IPS-20b (cell line): ENCODE measurements around the gene SLC7A9.

Experiments used
- H3K27ac ChIP-seq: one replicate; pipeline ENCODE4 v1.5.1; 2013; ENCODE audit warnings: low read length
- H3K27me3 ChIP-seq: 2 replicates; pipeline ENCODE4 v1.6.1; 2013; ENCODE audit warnings: mild to moderate bottlenecking, low read length, inconsistent platforms; ENCODE audit not compliant: insufficient read depth
- H3K36me3 ChIP-seq: 2 replicates; pipeline ENCODE4 v1.6.1; 2013; ENCODE audit warnings: low read depth, mild to moderate bottlenecking, inconsistent platforms, low read length, moderate library complexity; ENCODE audit not compliant: insufficient read depth
- H3K4me1 ChIP-seq: 2 replicates; pipeline ENCODE4 v1.6.1; 2013; ENCODE audit warnings: mild to moderate bottlenecking, control low read depth, inconsistent platforms, low read length, moderate library complexity; ENCODE audit not compliant: insufficient read depth
- H3K4me3 ChIP-seq: 2 replicates; pipeline ENCODE4 v1.5.1; 2013; ENCODE audit warnings: mild to moderate bottlenecking, low read length, inconsistent platforms
- H3K9ac ChIP-seq: 2 replicates; pipeline ENCODE4 v1.6.1; 2013; ENCODE audit warnings: low read depth, mild to moderate bottlenecking, inconsistent platforms, low read length, moderate library complexity
- H3K9me3 ChIP-seq: 2 replicates; pipeline ENCODE4 v1.6.1; 2013; ENCODE audit warnings: mild to moderate bottlenecking, low read depth, low read length, inconsistent platforms; ENCODE audit not compliant: insufficient read depth

SLC7A9 gene

GRCh38 chr19:32822916-32823746 lies 46.4 kb downstream of the SLC7A9 start:
- H3K4me3 ChIP-seq = no peak overlapping the region
- no peak overlapping the region for H3K27ac ChIP-seq
- no peaks in the 10 kb centered on the region for H3K9me3 ChIP-seq
- no peaks in the 10 kb centered on the region for H3K36me3 ChIP-seq
- no peak overlapping the region for H3K9ac ChIP-seq
- no peaks in the 10 kb centered on the region for H3K27me3 ChIP-seq
- peaks cover 9% of the 10 kb centered on the region; the same call in 1 of the 2 replicates for H3K4me1 ChIP-seq

- H3K27ac ChIP-seq = no peak overlapping the region
- H3K4me1 ChIP-seq = peaks cover 14% of the 10 kb centered on the region
- H3K9ac ChIP-seq = no peak overlapping the region
- H3K4me3 ChIP-seq = no peak overlapping the region
- H3K9me3 ChIP-seq = no peaks in the 10 kb centered on the region
- H3K27me3 ChIP-seq = no peaks in the 10 kb centered on the region
- no peaks in the 10 kb centered on the region for H3K36me3 ChIP-seq
Observed at GRCh38 chr19:32819419-32820400, 49.9 kb downstream of the SLC7A9 start.

GRCh38 chr19:32818536-32818935 lies 51.0 kb downstream of the SLC7A9 start:
- Histone ChIP-seq H3K36me3 (no peaks in the 10 kb centered on the region), H3K9me3 (no peaks in the 10 kb centered on the region), H3K27ac (no peak overlapping the region), H3K4me1 (peaks cover 14% of the 10 kb centered on the region), H3K9ac (no peak overlapping the region), H3K4me3 (no peak overlapping the region), H3K27me3 (no peaks in the 10 kb centered on the region)

GRCh38 chr19:32817569-32818476 lies 51.7 kb downstream of the SLC7A9 start:
- Histone ChIP-seq H3K4me3 (no peak overlapping the region), H3K9me3 (no peaks in the 10 kb centered on the region), H3K9ac (no peak overlapping the region), H3K27ac (no peak overlapping the region), H3K4me1 (peaks cover 14% of the 10 kb centered on the region), H3K27me3 (no peaks in the 10 kb centered on the region), H3K36me3 (no peaks in the 10 kb centered on the region)

- H3K4me1 ChIP-seq = peaks cover 14% of the 10 kb centered on the region
- no peak overlapping the region; the same call in 1 of the 2 replicates for H3K9ac ChIP-seq
- no peak overlapping the region for H3K27ac ChIP-seq
- H3K36me3 ChIP-seq = no peaks in the 10 kb centered on the region
- no peaks in the 10 kb centered on the region for H3K9me3 ChIP-seq
- H3K27me3 ChIP-seq = no peaks in the 10 kb centered on the region
- H3K4me3 ChIP-seq = no peak overlapping the region; the same call in 1 of the 2 replicates
Observed at GRCh38 chr19:32816555-32817099, 52.9 kb downstream of the SLC7A9 start.

- H3K9ac ChIP-seq = no peak overlapping the region
- H3K4me3 ChIP-seq = no peak overlapping the region
- no peaks in the 10 kb centered on the region for H3K36me3 ChIP-seq
- no peaks in the 10 kb centered on the region for H3K9me3 ChIP-seq
- H3K4me1 ChIP-seq = peaks cover 14% of the 10 kb centered on the region
- H3K27ac ChIP-seq = no peak overlapping the region
- no peaks in the 10 kb centered on the region for H3K27me3 ChIP-seq
Observed at GRCh38 chr19:32814624-32815023, 54.9 kb downstream of the SLC7A9 start.

- H3K9me3 ChIP-seq = no peaks in the 10 kb centered on the region
- no peaks in the 10 kb centered on the region for H3K36me3 ChIP-seq
- H3K27me3 ChIP-seq = no peaks in the 10 kb centered on the region
- no peak overlapping the region for H3K4me3 ChIP-seq
- H3K9ac ChIP-seq = no peak overlapping the region
- H3K27ac ChIP-seq = no peak overlapping the region
- peaks cover 14% of the 10 kb centered on the region for H3K4me1 ChIP-seq
Observed at GRCh38 chr19:32813862-32814425, 55.6 kb downstream of the SLC7A9 start.

- Histone ChIP-seq H3K36me3 (no peaks in the 10 kb centered on the region), H3K4me3 (no peak overlapping the region), H3K9ac (no peak overlapping the region), H3K4me1 (peaks cover 14% of the 10 kb centered on the region), H3K9me3 (no peaks in the 10 kb centered on the region), H3K27me3 (no peaks in the 10 kb centered on the region), H3K27ac (no peak overlapping the region)
Observed at GRCh38 chr19:32812571-32812970, 57.0 kb downstream of the SLC7A9 start.

- H3K4me3 ChIP-seq = no peak overlapping the region
- H3K27ac ChIP-seq = no peak overlapping the region
- H3K27me3 ChIP-seq = no peaks in the 10 kb centered on the region
- peaks cover 12% of the 10 kb centered on the region for H3K4me1 ChIP-seq
- H3K9me3 ChIP-seq = no peaks in the 10 kb centered on the region
- H3K36me3 ChIP-seq = no peaks in the 10 kb centered on the region
- no peak overlapping the region for H3K9ac ChIP-seq
Observed at GRCh38 chr19:32812036-32812435, 57.5 kb downstream of the SLC7A9 start.

GRCh38 chr19:32811151-32811550 lies 58.4 kb downstream of the SLC7A9 start:
- Histone ChIP-seq H3K4me3 (no peak overlapping the region), H3K9ac (no peak overlapping the region), H3K9me3 (no peaks in the 10 kb centered on the region), H3K4me1 (peaks cover 4% of the 10 kb centered on the region), H3K27ac (no peak overlapping the region), H3K36me3 (no peaks in the 10 kb centered on the region), H3K27me3 (no peaks in the 10 kb centered on the region)
